ENCODE results near the gene ZNF664.

GRCh38 chr12:123931686-123932321 is 41.2 kb upstream of the ZNF664 start:
- TF ChIP-seq CTCF (IDR thresholded peaks at IDR 0.05) (no peak), POLR2A (IDR thresholded peaks at IDR 0.05) (no peak)

All from lower leg skin (tissue), 3 donors.